NCI-H2227 (cell line): Measurements from ENCODE around the gene ADGRG1.

Source experiments
- DNase-seq: peaks from one replicate; lab custom pipeline; 2025; ENCODE audit not compliant: unreplicated experiment; lab: John Stamatoyannopoulos, UW

The ADGRG1 gene

DNA sequence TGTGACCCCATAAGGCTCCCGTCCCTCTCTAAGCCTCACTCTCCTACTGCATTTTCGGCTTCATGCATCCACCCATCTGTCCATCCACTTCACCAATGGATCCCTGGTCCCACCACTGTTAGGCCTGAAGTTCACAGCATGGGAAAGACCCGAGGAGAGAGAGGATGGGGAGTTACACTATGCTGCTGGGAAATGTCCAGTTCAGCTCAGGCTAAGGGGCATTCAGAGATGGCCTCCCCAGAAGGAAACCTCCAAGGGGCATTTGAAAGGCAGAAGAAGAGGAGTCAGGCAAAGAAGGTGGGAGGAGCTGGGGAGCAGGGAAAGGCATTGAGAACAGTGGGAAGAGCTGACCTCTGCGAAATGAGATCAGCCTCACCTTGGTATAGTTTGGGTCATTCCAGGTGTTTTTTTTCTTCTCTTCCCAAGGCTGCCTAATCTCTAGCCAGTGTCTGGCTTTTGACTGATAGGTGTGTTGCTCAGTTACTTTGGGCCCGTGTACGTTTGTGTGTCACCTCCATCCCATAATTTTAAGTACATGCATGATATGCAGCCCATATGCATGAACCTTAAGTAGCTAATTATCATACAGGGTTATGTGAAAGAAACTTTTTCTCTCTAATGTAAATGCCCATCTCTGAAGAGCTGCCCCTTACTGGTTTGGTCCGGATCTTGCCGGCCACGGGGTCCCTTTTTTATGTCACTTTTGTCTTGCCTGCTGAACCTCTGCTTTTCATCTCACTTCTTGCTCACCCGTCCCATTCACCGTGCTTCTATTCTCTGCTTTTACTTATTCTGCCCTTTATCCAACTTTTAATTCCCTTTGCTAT, 54.6 kb downstream of the ADGRG1 start:
- no peak for DNase-seq

DNA sequence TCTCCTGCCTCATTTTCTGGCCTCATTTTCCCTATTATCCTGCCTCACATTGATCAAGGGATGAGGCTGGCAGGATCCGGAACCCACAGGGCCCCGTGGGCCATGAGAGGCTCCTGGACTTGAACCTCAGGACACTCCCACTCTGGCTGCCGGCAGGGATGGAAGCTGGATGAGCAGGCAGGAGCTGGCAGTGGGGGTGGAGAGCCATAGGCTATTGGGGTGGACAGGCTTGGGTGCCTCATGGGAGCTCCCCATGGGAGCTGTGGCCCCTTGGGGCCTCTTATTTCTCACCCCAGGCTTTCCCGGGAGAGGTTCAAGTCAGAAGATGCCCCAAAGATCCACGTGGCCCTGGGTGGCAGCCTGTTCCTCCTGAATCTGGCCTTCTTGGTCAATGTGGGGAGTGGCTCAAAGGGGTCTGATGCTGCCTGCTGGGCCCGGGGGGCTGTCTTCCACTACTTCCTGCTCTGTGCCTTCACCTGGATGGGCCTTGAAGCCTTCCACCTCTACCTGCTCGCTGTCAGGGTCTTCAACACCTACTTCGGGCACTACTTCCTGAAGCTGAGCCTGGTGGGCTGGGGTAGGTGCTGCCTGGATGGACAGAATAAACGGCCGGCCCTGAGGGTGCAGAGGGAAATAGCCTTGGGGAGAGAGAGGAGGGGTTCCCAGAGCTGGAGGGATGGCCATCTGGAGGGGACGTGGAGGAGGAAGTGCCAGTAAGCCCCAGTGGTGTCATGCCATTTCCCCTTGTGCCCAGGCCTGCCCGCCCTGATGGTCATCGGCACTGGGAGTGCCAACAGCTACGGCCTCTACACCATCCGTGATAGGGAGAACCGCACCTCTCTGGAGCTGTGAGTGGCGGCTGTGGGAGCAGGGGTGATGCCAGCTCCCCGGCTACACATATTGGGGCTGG, 55.5 kb downstream of the ADGRG1 start:
- DNase-seq, result no peak

DNA sequence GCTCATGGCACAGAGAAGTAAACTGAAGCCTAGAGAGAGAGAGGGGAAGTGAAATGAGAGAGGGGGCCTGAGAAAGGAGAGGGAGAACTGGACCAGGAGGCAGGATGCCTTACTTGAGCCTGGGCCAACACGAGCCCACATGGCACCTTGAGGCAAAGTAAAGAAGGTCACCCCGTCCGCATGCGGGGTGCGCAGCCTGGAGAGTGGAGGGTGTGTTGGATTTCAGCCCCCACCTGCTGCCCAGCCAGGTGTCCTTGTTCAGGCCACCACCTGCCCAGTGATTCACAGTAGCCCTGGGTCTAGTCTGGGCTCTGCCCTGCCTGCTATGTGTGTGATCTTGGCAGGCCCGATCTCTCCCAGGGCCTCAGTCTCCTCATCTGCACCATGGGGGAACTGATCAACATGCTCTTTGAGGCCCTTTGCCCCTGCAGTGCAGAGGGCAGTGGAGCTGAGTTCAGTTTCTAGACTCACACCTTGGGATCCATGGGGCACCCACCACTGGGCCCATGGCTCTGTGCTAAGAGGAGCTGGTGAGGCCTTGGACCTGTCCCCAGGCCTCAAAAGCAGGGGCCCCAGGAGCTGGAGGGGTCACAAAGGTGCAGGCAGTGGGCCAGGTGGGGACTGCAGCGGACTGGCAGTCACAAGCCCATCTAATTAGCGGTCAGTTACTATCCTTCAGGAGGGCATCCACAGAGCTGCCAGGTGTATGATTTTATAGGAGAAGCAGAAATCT, 56.4 kb downstream of the ADGRG1 start:
- no peak for DNase-seq

DNA sequence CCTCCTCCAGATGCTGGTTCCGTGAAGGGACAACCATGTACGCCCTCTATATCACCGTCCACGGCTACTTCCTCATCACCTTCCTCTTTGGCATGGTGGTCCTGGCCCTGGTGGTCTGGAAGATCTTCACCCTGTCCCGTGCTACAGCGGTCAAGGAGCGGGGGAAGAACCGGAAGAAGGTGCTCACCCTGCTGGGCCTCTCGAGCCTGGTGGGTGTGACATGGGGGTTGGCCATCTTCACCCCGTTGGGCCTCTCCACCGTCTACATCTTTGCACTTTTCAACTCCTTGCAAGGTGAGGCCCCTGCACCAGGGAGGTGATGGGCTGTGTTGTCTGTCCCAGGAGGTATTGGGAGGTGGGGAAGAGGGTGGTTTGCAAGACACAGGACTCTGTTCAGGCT, 57.2 kb downstream of the ADGRG1 start:
- no peak for DNase-seq

DNA sequence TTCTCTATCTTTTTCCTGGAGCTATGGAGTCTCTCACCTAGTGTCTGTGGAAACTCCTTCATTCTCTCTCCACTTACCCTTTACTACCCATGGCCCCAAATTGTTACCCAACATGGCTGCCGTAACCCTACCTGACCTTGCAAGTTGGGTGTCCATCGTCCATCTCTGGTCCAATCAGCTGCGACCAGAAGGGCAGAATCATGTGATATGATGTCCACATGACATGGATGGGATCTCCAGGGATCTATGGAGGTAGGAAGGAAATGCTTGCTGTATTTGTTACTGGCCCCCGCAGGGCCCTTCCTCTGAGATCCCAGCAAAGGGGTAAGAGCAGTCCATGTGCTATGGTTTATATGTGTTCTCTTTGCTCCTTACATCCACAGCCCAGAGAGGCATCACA, 58.1 kb downstream of the ADGRG1 start:
- DNase-seq, result no peak

DNA sequence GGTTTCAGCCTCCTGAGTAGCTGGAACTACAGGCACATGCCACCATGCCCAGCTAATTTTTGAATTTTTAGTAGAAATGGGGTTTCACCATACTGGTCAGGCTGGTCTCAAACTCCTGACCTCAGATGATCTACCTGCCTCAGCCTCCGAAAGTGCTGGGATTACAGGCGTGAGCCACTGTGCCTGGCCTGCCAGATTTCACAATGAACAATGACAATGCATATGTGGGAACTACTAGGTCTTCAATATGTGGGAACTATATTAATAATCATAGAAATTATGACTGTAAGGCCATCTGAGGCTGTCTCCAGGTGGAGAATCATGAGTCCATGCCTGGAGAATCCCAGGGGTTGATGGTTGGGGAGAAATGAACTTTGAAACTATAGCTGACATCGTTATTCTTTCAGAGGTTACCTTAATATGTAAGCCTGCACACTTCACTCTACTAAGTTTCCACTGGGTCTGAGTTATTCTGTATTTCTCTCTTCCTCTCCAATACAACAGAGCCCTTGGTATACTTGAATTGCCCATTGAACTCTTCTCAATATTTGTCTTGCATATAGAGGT, 59.0 kb downstream of the ADGRG1 start:
- no peak for DNase-seq

DNA sequence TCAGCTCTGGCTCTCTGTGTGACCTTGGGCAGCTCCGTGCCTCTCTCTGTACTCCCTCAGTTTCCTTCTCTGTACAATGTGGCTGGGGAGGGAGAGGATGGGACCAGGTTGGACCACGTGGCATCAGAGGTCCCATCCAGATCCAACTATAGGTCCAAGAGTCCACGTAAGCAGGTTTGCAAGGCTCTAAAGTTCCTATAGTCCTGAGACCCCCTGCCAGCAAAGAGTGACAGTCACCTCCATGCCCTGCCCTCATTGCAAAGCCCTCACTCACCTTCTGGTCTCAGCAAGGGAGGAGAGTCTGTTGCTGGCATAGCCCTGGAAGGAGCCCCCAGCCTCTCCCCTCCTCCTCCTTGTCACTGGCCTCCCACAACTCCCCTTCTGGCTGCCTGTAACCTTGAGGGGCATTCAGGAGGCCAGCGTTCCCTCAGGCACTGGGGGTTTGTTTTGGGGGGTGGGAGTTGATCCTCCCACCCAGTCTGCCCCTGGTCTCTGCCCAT, 60.1 kb downstream of the ADGRG1 start:
- no peak for DNase-seq

DNA sequence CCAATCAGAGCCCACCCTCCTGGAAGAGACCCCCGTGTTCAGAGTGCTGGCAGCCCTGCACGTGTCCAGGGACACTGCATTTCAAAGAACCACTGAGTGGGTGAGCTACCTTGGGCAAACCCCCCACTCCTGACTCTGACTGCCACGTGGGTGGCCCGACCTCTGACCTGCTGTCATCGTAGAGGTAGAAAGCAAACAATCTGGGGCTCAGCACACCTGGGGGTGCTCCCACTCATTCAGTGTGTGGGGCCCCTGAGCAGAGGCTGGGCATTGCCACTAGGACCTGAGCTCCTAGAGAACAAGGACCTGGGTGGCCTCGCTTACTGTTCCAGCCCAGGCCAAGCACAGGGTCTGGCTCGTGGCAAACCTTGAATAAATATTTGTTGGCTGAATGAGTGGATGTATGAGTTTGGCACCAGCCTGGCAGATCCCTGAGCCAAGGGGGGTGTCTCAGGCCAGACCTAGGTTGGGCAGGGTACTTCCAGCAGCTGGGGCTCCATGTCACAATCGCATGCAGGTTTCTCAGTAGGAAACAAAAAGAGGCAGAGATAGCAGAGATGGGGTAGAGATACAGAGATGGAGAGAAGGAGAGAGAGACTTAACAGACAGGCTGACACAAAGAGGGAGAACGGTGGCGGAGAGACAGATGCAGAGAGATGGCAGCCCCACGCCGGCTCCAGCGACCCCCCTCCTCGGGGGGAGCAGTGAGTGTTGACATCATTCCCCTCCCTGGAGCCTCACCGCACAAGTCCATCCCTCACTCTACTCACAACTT, 60.7 kb downstream of the ADGRG1 start:
- no peak for DNase-seq

DNA sequence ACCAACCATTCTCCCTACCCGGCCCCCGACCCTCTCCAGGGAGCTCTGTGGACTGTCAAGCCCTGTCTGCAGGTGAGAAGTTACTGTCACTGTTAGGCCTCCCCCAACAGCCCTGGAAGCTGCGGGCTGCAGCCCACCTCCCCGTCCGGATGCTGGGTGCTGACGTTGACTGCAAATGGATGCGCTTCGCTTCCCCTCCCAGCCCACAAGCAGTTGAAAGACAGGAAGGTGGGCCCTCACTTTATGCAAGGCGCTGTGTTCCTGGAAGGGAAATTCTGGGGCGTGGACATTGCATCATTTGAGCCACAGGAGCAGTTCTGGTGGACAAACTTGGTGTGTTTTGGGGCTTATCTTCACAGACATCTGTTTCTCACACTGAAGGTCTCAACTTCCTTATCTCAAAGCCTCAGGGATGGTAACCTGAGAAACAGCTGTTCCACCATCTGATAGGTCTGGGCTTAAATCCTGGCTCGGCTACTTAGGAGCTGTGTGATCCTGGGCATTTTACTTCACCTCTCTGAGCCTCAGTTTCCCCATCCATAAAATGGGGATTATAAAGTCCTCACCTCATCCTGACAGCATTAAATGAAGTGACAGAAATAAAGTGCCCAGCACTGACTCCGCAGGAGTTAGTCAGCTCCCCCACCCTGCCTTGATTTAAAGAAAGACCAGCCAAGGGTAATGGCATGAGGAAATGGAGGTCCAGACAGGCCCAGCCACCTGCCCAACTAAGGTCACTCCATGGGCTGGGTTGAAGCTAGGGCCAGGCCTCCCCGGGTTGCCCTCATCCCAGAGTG, 61.5 kb downstream of the ADGRG1 start:
- DNase-seq, result no peak

DNA sequence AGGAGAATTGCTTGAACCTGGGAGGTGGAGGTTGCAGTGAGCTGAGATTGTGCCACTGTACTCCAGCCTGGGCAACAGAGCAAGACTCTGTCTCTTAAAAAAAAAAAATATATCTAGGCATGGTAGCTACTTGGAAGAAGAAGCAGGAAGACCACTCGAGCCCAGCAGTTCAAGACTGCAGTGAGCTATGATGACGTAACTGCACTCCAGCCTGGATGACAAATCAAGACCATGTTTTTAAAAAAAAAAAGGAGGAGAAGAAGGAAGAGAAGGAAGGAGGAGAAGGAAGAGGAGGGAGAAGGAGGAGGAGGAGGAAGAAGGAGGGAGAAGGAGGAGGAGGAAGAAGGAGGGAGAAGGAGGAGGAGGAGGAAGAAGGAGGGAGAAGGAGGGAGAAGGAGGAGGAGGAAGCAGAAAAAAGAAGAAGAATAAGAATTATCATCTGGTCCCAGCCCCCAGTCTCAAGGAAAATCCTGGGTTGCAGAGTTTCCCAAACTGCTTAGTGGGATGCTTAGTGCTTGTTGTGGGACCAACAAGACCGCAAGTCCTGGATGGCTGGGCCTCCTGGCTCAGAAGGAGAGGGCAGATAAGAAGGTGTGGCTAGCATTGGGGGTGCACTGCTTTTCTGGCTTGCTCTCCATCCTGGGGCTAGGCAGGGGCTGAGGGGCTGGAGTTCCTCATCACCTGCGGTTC, 62.5 kb downstream of the ADGRG1 start:
- no peak for DNase-seq

DNA sequence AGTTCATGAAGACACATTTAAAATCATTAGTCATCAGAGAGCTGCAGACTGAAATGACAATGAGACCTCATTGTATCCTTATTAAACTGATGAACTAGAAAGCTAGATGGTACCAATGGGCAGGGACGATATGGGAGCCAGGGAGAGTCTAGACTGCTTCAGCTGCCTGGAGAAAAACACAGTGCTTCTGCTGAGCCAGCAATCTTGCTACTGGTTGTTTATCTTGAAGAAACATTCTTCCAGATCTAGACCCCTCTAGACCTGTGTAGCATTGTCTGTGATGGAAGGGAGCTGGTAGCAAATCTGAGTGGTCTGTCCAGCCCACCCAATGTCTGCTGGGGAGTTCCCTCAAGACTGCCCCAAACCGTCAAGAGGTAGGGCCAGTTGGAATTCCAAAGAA, 64.2 kb downstream of the ADGRG1 start:
- DNase-seq, result no peak

DNA sequence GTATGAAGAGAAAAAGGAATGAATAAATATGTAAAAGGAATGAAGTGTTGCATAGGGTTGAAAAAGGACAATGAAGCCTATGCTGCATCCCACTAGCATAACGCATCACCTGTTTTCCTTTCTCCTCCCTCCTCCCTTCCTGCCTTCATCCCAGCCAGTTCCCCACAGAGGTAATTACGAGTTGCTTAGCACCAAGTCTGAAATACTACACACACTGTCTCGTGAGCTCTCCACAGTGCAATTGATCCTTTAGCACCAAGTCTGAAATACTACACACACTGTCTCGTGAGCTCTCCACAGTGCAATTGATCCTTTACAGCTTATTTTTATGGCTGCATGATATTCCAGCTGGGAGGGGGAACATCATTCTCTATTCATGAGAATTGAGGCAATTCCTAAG, 65.1 kb downstream of the ADGRG1 start:
- DNase-seq, result no peak

DNA sequence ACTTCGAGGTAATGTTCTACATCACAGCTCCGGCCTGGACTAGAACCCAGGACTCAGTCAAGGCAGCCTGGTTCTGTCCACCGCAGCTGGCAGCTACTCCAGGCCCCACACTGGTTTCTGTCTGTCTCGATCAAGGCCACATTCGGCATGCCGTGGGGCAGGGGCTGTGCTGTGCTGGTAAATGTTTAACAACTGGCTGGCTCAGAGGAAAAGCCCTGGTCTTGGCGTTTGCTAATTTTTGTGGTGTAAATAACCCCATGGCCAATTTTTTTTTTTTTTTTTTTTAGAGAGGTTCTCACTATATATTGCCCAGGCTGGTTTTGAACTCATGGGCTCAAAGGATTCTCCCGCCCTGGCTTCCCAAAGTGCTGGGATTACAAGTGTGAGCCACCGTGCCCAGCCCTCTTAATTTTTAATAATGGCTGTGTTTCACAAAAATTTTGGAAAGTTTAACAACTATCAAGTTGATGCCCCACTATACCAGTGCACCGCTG, 65.8 kb downstream of the ADGRG1 start:
- no peak for DNase-seq

DNA sequence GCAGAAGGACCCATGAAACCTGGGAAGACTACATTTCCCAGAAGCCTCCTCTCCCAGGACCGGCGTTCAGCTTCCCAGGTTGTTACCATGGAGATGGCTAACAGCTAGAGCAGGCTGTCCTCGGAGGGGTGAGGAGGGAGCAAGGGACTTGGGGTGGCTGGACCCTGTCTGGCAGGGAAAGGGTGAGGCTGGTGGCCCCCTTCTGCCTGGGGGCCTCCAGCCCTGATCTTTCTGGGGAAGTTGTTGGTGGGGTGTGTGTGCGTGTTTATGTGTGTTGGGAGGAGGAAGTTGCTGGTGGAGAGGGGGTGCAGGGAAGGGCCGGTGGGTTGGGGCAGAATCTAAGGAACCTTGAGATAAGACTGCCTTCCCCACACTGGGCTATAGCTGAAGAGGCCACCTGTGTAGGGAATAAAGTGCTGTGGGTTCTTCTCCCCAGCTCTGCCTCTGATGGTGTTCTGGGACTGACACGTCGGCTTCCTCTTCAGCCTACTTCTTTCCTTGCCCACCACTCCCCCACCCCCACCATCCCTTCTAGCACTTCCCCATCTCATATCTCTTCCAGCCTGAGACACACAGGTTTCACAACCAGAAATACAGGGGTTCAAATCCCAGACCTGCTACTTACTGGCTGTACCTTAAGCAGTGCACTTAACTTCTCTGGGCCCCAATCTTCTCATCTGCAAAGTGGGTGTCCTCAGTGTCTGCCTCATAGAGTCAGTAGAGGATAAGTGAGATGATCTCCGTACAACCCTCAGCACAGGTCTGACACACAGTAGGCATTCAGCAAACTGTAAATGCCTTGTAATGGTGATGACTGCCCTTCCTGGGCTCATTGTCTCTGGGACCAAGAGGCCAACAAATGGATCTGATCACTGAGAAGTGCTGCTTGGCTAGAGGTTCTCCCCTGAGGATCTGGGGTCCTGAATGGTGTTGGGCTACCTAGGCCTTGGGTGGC, 66.6 kb downstream of the ADGRG1 start, which contains the start of gene DRC7:
Gene DRC7, plus strand, starts transcription at position 82 of the 955 bp plus-strand sequence. CDS start 3,144 bp downstream, outside the sequence.
- DNase-seq, result peak; percentile 72

DNA sequence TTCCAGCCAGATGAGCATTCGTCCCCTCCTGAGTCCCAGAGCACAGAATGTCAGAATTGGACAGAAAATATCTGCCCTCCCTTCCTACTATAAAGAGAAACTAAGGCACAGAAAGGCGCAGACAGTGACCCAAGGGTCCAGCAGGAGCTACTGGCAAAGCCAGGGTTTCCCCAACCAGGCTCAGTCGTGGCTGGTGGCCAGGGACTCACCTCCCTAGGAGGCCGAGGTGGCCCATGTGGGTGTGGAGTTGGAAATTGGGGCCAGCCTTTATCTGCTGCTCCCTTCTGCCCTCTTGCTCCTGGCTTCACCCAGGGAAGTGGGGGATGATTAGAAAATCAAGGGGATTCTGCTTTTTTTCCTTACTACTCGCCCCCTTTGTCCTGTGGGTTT, 67.2 kb downstream of the ADGRG1 start:
- no peak for DNase-seq

DNA sequence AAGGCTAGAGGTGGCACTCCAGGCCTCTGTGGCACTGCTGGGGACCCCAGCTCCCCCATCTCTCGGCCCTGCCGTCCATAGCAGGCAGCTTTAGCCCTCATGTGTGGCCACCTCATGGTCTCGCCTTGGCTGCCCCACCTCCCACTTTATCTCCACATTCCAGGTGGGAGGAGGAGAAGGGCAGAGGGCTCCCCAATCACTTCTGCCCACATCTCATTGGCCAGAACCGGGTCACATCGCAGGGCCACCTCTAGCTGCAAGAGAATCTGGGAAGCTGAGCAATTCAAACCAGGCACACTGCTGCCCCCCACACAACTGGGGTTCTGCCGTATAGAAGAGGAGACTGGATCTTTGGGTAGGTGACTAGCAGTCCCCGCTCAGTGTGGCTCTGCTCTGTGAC, 67.8 kb downstream of the ADGRG1 start:
- DNase-seq, result no peak

DNA sequence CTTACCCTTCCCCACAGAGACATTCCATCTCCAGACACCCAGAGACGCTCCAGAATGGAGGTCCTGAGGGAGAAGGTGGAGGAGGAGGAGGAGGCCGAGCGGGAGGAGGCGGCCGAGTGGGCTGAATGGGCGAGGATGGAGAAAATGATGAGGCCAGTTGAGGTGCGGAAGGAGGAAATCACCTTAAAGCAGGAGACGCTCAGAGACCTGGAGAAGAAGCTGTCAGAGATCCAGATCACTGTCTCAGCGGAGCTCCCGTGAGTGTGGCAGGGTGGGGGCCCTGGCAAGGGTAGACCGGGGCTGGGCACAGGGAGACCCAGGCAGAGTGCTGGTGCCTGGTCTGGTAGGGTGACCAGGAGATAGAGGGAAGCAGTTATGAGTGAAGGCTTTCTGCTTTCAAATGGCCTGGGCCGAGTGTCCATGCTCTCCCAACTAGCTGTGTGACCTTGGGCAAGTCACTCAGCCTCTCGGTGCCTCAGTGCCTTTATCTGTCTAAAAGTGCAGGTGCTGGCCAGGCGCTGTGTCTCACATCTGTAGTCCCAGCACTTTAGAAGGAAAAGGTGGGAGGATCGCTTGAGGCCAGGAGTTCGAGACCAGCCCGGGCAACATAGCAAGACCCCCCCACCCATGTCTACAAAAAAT, 69.6 kb downstream of the ADGRG1 start:
- DNase-seq, result no peak
